Neural cell (in vitro differentiated cells): ENCODE results near the gene SMG6. TPM values are rescaled to one million over a fixed set of nuclear protein-coding genes. Genes with fewer than 3 reads are reported as not detected.

Experiments used
- H2AFZ ChIP-seq: fragments of 200-600, 300-800 bp; sonication (generic), shearing (Covaris generic); 2 replicates; pipeline ENCODE4 v1.6.0; 2014; ENCODE audit warnings: low read depth, mild to moderate bottlenecking, antibody characterized with exemption, low read length, moderate library complexity
- H3F3A ChIP-seq: fragments of 200-600 bp; shearing (Covaris generic); 2 replicates; pipeline ENCODE4 v1.6.1; 2016; ENCODE audit warnings: mild to moderate bottlenecking, moderate library complexity, mixed read lengths, antibody characterized with exemption, low read length; ENCODE audit not compliant: insufficient read depth, poor library complexity, severe bottlenecking
- H3K27ac ChIP-seq: fragments of 200-600, 300-800 bp; sonication (generic), shearing (Covaris generic); 2 replicates; pipeline ENCODE4 v1.5.1; 2014; ENCODE audit warnings: mild to moderate bottlenecking, low read length, moderate library complexity
- H3K27me3 ChIP-seq: fragments of 300-800, 200-600 bp; sonication (generic), shearing (Covaris generic); 2 replicates; pipeline ENCODE4 v1.6.0; 2014; ENCODE audit warnings: mild to moderate bottlenecking, low read depth, low read length, moderate library complexity; ENCODE audit not compliant: insufficient read depth
- H3K36me3 ChIP-seq: fragments of 300-800, 200-600 bp; sonication (generic), shearing (Covaris generic); 2 replicates; pipeline ENCODE4 v1.5.1; 2014; ENCODE audit warnings: mild to moderate bottlenecking, antibody characterized with exemption, low read length, moderate library complexity; ENCODE audit not compliant: insufficient read depth
- H3K4me2 ChIP-seq: fragments of 300-800, 200-600 bp; sonication (generic), shearing (Covaris generic); 2 replicates; pipeline ENCODE4 v1.6.0; 2014; ENCODE audit warnings: mild to moderate bottlenecking, low read length
- H3K4me3 ChIP-seq: fragments of 300-800, 200-600 bp; sonication (generic), shearing (Covaris generic); 2 replicates; pipeline ENCODE4 v1.5.1; 2014; ENCODE audit warnings: mild to moderate bottlenecking, low read length, moderate library complexity
- H3K79me2 ChIP-seq: fragments of 200-600 bp; shearing (Covaris generic); replicated peaks from 2 replicates; pipeline ENCODE4 v1.6.0; 2014; ENCODE audit warnings: mild to moderate bottlenecking, low read length, moderate library complexity; ENCODE audit not compliant: insufficient read depth
- H3K9ac ChIP-seq: fragments of 300-800, 200-600 bp; sonication (generic), shearing (Covaris generic); 2 replicates; pipeline ENCODE4 v1.6.1; 2016; ENCODE audit warnings: mild to moderate bottlenecking, low read length, mixed read lengths
- H3K9me2 ChIP-seq: fragments of 200-600 bp; shearing (Covaris generic); 2 replicates; pipeline ENCODE4 v1.6.1; 2016; ENCODE audit warnings: mild to moderate bottlenecking, low read length, mixed read lengths; ENCODE audit not compliant: insufficient read depth
- H3K9me3 ChIP-seq: fragments of 200-600, 300-800 bp; sonication (generic), shearing (Covaris generic); 2 replicates; pipeline ENCODE4 v1.6.1; 2016; ENCODE audit warnings: mild to moderate bottlenecking, mixed run types, low read length, moderate library complexity, mixed read lengths
- H4K20me1 ChIP-seq: fragments of 200-600 bp; shearing (Covaris generic); 2 replicates; pipeline ENCODE4 v1.6.1; 2016; ENCODE audit warnings: mild to moderate bottlenecking, mixed run types; ENCODE audit not compliant: insufficient read depth
- CTCF ChIP-seq: fragments of 450-650 bp; IDR thresholded peaks from 2 replicates; pipeline ENCODE4 v1.5.1; 2014; ENCODE audit warnings: antibody characterized with exemption, mild to moderate bottlenecking, moderate library complexity; ENCODE audit not compliant: poor library complexity, severe bottlenecking
- EP300 ChIP-seq: fragments of 450-650 bp; conservative IDR thresholded peaks from 2 replicates; pipeline ENCODE4 v1.6.1; 2014; ENCODE audit warnings: antibody characterized with exemption, mild to moderate bottlenecking, moderate library complexity; ENCODE audit not compliant: poor library complexity, severe bottlenecking
- EZH2 ChIP-seq: fragments of 200-600, 300-800 bp; shearing (Covaris generic), sonication (generic); IDR thresholded peaks from 2 replicates; pipeline ENCODE4 v1.6.1; 2014; ENCODE audit warnings: antibody characterized with exemption, low read length, borderline replicate concordance, mild to moderate bottlenecking; ENCODE audit not compliant: insufficient read depth, poor library complexity, severe bottlenecking
- MXI1 ChIP-seq: fragments of 450-650 bp; conservative IDR thresholded peaks from 2 replicates; pipeline ENCODE4 v1.6.1; 2014; ENCODE audit warnings: antibody characterized with exemption, mild to moderate bottlenecking; ENCODE audit not compliant: poor library complexity, severe bottlenecking
- POLR2AphosphoS5 ChIP-seq: IDR thresholded peaks from 2 replicates; pipeline ENCODE4 v1.6.1; 2012
- RAD21 ChIP-seq: fragments of 450-650 bp; conservative IDR thresholded peaks from 2 replicates; pipeline ENCODE4 v1.6.1; 2014; ENCODE audit warnings: antibody characterized with exemption, mild to moderate bottlenecking, moderate library complexity
- REST ChIP-seq: IDR thresholded peaks from 2 replicates; pipeline ENCODE4 v1.6.1; 2012; ENCODE audit warnings: borderline replicate concordance
- SMC3 ChIP-seq: fragments of 450-650 bp; conservative IDR thresholded peaks from 2 replicates; pipeline ENCODE4 v1.6.1; 2014; ENCODE audit warnings: antibody characterized with exemption, mild to moderate bottlenecking, moderate library complexity; ENCODE audit not compliant: poor library complexity
- TAF1 ChIP-seq: IDR thresholded peaks from 2 replicates; pipeline ENCODE4 v1.6.1; 2012; ENCODE audit warnings: low read depth
- polyA plus RNA-seq: library from polyadenylated mRNA; depleted of rRNA; stranded (reverse); fragments of >200 nt; gene quantifications from 2 replicates; pipeline ENCODE4 v1.2.3, GENCODE V29; 2014

The SMG6 gene
- polyA plus RNA-seq, 1 donor from 2014 or later, result 13.9 TPM

- H2AFZ ChIP-seq, result no peak overlapping the region
- H3K9me2 ChIP-seq, result no peaks in the 10 kb centered on the region
- no peaks in the 10 kb centered on the region for H3F3A ChIP-seq
- H3K79me2 ChIP-seq, result no peaks in the 10 kb centered on the region
- TF ChIP-seq POLR2AphosphoS5, result no peak
- no peak for TF ChIP-seq EP300
- TF ChIP-seq EZH2, result no peak
- no peak for TF ChIP-seq TAF1
- no peak for TF ChIP-seq REST
- TF ChIP-seq MXI1, result no peak
- TF ChIP-seq CTCF, result no peak
- TF ChIP-seq SMC3, result no peak
- TF ChIP-seq RAD21, result no peak
- H3K9me3 ChIP-seq, result no peaks in the 10 kb centered on the region
- no peaks in the 10 kb centered on the region for H3K36me3 ChIP-seq
- H3K9ac ChIP-seq, result no peak overlapping the region
- H3K27ac ChIP-seq, result no peak overlapping the region
- H3K4me3 ChIP-seq, result no peak overlapping the region
- H3K4me2 ChIP-seq, result no peak overlapping the region
- H3K27me3 ChIP-seq, result no peaks in the 10 kb centered on the region
- no peaks in the 10 kb centered on the region for H4K20me1 ChIP-seq
Observed at GRCh38 chr17:2312736-2313135, 9.2 kb upstream of the SMG6 start.

- Histone ChIP-seq H3K9ac (no peak overlapping the region), H3K4me2 (no peak overlapping the region), H3K27me3 (no peaks in the 10 kb centered on the region), H3K27ac (no peak overlapping the region), H3K79me2 (no peaks in the 10 kb centered on the region), H2AFZ (no peak overlapping the region), H3K9me2 (no peaks in the 10 kb centered on the region), H3F3A (no peaks in the 10 kb centered on the region), H3K4me3 (no peak overlapping the region), H3K36me3 (no peaks in the 10 kb centered on the region), H3K9me3 (no peaks in the 10 kb centered on the region), H4K20me1 (no peaks in the 10 kb centered on the region)
- no peak for TF ChIP-seq CTCF
- no peak for TF ChIP-seq SMC3
- TF ChIP-seq EZH2, result no peak
- no peak for TF ChIP-seq TAF1
- TF ChIP-seq RAD21, result no peak
- TF ChIP-seq EP300, result no peak
- no peak for TF ChIP-seq REST
- TF ChIP-seq POLR2AphosphoS5, result no peak
- no peak for TF ChIP-seq MXI1
Observed at GRCh38 chr17:2309338-2310154, 6.0 kb upstream of the SMG6 start.
